Astrocyte of the cerebellum (primary cell): ENCODE measurements around the gene ARSI.

Source experiments
- DNase-seq: peaks from one replicate; pipeline ENCODE4 v3.0.0-alpha.2; 2011; ENCODE audit warnings: low read depth
- H3K4me3 ChIP-seq: 2 replicates; pipeline ENCODE4 v1.5.1; 2011; ENCODE audit warnings: mild to moderate bottlenecking, low read depth, low read length, moderate library complexity
- in situ Hi-C: cut with HindIII; loops from 2 replicates; pipeline ENCODE4 v1.10.0; 2017; ENCODE audit warnings: low sequenced_read_pairs
- TF ChIP-seq, protein P1 (sequence below): IDR thresholded peaks from 2 replicates; pipeline ENCODE4 v1.5.1; 2012; ENCODE audit warnings: low read length, low read depth, moderate library complexity, mild to moderate bottlenecking; ENCODE audit errors: missing control alignments

Gene ARSI

DNA sequence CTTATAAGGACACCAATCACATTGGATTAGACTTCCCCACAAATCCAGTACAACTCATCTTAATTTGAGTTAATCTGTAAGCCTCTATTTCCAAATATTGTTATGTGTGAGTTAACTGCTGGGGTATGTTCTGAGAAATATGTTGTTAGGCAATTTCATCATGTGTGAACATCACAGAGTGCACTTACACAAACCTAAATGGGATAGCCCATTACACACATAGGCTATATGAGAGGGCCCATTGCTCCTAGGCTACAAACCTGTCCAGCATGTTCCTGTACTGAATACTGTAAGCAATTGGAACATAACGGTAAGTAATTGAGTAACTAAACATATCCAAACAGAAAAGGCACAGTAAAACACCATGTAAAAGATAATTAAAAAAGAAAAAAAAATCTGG is 19.1 kb upstream of the ARSI start:
- H3K4me3 ChIP-seq = no peak overlapping the region
- TF ChIP-seq, protein P1, sequence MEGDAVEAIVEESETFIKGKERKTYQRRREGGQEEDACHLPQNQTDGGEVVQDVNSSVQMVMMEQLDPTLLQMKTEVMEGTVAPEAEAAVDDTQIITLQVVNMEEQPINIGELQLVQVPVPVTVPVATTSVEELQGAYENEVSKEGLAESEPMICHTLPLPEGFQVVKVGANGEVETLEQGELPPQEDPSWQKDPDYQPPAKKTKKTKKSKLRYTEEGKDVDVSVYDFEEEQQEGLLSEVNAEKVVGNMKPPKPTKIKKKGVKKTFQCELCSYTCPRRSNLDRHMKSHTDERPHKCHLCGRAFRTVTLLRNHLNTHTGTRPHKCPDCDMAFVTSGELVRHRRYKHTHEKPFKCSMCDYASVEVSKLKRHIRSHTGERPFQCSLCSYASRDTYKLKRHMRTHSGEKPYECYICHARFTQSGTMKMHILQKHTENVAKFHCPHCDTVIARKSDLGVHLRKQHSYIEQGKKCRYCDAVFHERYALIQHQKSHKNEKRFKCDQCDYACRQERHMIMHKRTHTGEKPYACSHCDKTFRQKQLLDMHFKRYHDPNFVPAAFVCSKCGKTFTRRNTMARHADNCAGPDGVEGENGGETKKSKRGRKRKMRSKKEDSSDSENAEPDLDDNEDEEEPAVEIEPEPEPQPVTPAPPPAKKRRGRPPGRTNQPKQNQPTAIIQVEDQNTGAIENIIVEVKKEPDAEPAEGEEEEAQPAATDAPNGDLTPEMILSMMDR = no peak
- in situ Hi-C loops = no loop called here
- DNase-seq = no peak

DNA sequence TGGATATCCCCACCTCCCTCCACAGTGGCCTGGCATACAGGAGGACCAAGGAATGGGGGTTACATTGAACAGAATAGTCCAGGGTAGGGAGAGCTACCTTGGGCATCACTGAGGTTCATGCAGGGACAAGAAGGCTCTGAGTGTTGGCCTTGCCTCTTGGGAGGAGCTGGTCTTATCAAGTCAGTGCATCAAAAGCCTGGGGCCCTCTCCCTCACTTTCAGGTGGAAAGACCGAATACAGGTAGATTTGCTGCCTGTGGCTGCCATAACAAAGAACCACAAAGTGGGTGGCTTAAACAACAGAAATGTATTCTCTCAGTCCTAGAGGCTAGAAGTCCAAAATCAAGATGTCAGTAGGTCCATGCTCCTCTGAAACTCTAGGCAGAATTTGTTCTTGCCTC is 18.5 kb upstream of the ARSI start:
- TF ChIP-seq, protein P1 = no peak
- no peak for DNase-seq
- in situ Hi-C loops = no loop called here
- H3K4me3 ChIP-seq = no peak overlapping the region

DNA sequence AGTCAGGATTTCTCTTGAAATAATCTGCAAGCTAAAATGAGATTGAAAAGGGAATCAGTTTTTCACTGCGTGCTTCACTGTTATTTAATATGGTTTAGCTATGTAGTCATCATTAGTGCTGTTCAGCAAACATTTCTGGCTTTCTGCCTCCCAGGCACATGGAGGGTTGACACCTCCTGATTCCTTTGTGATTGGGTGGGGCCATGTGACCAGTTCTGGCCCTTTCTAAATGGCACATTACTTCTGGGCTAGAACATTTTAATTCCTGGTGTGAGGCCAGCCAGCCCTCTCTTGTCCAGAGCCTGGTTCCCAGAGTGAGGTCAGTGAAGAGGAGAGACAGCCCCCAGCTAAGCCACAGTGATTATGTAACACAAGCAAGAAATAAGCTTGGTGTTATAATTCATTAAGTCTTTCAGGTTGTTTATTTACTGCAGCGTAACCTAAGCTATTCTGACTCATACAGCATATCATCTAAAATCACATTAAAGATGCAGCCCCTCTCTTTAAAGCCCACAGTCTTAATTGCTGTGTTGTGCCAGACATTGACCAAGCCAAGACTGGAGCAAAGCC is 17.4 kb upstream of the ARSI start:
- H3K4me3 ChIP-seq = no peak overlapping the region
- TF ChIP-seq, protein P1 = no peak
- in situ Hi-C loops = no loop called here
- DNase-seq = peak; percentile 87

DNA sequence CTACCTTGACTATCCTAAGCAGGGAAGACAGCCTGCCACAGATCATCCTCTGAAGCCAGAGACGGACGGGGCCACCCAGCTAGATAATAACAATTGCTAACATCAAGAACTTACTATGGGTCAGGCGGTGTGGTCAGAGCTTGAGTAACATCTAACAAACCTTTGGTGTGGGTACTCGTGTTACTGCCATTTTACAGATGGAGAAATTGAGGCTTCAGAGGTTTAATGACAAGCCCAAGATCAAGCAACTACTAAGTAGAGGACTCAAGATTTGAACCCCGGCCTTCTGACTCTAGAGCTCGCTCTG is 16.7 kb upstream of the ARSI start:
- no peak overlapping the region for H3K4me3 ChIP-seq
- TF ChIP-seq, protein P1 = no peak
- in situ Hi-C loops = no loop called here
- DNase-seq = no peak

DNA sequence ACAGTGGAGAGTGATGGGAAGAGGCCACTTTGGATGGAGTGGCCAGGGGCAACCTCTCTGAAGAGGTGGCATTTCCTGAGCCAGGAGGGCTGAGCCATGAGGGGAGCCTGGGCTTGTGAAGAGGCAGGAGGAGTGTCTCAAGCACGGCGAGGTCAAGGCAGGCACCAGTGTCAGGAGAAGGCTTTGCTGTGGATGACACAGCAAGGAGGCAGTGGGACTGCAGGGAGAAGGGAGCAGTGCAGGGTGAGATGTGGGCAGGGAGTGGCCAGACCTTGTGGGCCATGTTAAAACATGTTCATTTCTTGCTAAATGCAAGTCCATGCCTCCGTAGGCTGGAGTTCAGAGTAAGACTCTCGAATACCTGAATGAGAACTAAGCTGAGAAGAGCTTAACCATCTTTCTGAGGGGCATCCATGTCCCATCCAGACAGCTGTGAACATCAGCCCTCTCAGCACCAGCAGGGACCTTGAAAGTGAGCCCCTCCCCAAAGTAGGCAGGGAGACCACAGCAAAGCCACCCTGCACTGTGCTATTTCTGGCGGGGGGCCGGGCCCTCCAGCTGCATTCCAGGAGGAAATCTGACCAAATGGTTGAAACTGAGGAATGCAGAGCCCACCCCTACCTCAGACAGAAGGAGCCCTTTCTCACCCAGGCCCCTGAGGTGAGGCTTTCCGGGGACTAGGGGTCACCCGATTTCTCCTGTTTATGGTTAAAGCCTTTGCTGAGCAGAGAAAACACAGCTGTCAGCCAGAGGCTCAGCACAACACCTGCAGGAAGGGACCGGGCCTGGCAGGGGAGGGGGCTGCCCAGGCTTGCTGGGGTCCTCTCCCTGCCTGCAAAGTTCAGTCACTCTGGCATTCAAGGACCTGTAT is 16.1 kb upstream of the ARSI start:
- H3K4me3 ChIP-seq = no peak overlapping the region
- in situ Hi-C loops = no loop called here
- DNase-seq = no peak

DNA sequence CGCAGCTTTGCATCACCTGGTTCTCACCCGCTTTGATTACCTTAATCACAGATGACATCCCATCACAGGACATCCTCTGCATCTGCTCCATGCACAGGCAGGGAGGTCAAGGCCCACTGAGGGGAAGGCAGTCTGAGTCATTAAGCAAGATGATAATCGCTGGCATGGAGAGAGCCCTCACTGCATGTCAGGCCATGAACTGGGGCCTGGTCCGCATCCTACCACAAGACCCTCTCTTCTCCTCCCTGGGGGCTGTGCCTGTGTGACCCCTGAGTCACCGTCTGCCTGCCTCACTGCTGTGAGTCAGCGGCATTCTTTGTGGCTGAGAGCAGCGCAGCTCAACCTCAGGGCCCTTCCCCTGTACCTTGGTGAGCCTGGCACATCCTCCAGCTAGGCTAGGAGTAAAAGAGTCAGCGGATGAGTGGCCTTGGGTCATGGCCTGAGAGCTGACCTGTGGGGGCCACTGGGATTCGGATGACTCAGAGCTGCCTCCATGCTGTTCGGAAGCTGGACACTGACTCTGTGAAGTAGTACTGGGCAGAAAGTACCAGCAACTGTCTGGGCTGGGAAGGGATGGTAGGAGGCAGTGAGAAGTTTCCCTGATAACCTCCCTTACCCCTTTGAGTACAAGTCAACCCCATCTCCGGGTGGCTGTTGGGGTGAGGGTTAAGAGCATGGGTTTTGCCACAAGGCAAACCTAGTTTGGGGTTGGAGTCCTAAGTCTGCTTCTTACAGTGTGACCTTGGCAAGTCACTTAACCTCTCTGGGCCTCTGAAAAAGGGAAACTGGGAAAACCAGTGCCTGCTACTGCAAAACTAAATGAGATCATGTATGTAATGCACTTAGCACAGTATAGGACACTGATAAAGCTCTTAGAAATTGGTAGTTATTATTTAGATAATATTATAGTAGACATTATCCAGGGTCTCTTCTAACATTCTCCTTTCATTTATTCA is 14.6 kb upstream of the ARSI start:
- peak; percentile 73 for DNase-seq
- TF ChIP-seq, protein P1 = no peak
- no peak overlapping the region for H3K4me3 ChIP-seq
- in situ Hi-C loops = no loop called here

More for the DNA sequence above, 16.1 kb upstream of the ARSI start:
- TF ChIP-seq, protein P1 = no peak
